WTC11 (cell line): ENCODE measurements around the gene CYP4A22.
"Not testable (repeated sequence)": the region's sequence is repeated elsewhere in the genome, so short reads cannot be mapped to it uniquely, and the experiment has no call there.

ENCODE experiments used
- MAX ChIP-seq: sonication (generic); formaldehyde crosslinking; IDR thresholded peaks from 2 replicates; pipeline ENCODE4 v1.8.0; 2022; ENCODE audit warnings: mild to moderate bottlenecking, missing genetic modification reagents
- MYBL2 ChIP-seq: sonication (generic); formaldehyde crosslinking; IDR thresholded peaks from 2 replicates; pipeline ENCODE4 v1.8.1; 2023; ENCODE audit warnings: mild to moderate bottlenecking, moderate library complexity, missing genetic modification reagents
- NR2C2 ChIP-seq: sonication (generic); formaldehyde crosslinking; IDR thresholded peaks from 2 replicates; pipeline ENCODE4 v1.8.0; 2022; ENCODE audit warnings: mild to moderate bottlenecking, missing genetic modification reagents
- ZSCAN18 ChIP-seq: fragments of 250-450 bp; sonication (Bioruptor Pico); IDR thresholded peaks from 2 replicates; pipeline ENCODE4 v2.1.2; 2022; ENCODE audit warnings: mild to moderate bottlenecking, moderate library complexity

- TF ChIP-seq MAX; MYBL2 (CRISPR knock-in tag); NR2C2 (CRISPR knock-in tag); ZSCAN18 (CRISPR knock-in tag): not testable (repeated sequence)
Measured at GRCh38 chr1:47128854-47129253, 8.4 kb upstream of the CYP4A22 start.
